ENCODE measurements around the gene SHISA6.

Gene SHISA6

GRCh38 chr17:11240841-11241610, at the start of gene SHISA6:
SHISA6 (plus strand) TSS chr17:11241213.
- DNase-seq, result no peak

GRCh38 chr17:11195801-11196200, 45.2 kb upstream of the SHISA6 start:
- DNase-seq, result no peak

- no peak for DNase-seq
These were observed 36.0 kb upstream of the SHISA6 start for GRCh38 chr17:11204991-11205390.

- no peak for DNase-seq
These were observed 35.4 kb upstream of the SHISA6 start for GRCh38 chr17:11205659-11206058.

- no peak for DNase-seq
These were observed 31.1 kb upstream of the SHISA6 start for GRCh38 chr17:11209906-11210305.

- no peak for DNase-seq
These were observed 28.2 kb upstream of the SHISA6 start for GRCh38 chr17:11212792-11213191.

- no peak for DNase-seq
These were observed 24.0 kb upstream of the SHISA6 start for GRCh38 chr17:11216976-11217375.

GRCh38 chr17:11221196-11221595, 19.8 kb upstream of the SHISA6 start:
- no peak for DNase-seq

- DNase-seq, result no peak
These were observed 19.3 kb upstream of the SHISA6 start for GRCh38 chr17:11221721-11222120.

- DNase-seq, result no peak
These were observed 2.3 kb upstream of the SHISA6 start for GRCh38 chr17:11238705-11239104.

- DNase-seq, result no peak
These were observed 1.5 kb upstream of the SHISA6 start for GRCh38 chr17:11239379-11239970.

- DNase-seq, result no peak
These were observed 772 bp upstream of the SHISA6 start for GRCh38 chr17:11240041-11240840.

- DNase-seq, result no peak
These were observed 706 bp downstream of the SHISA6 start for GRCh38 chr17:11241611-11242226.

GRCh38 chr17:11242411-11242810, 1.4 kb downstream of the SHISA6 start:
- DNase-seq, result no peak

- DNase-seq, result no peak
These were observed 3.8 kb downstream of the SHISA6 start for GRCh38 chr17:11244776-11245175.

GRCh38 chr17:11245187-11245586, 4.2 kb downstream of the SHISA6 start:
- DNase-seq, result no peak

GRCh38 chr17:11245791-11246190, 4.8 kb downstream of the SHISA6 start:
- no peak for DNase-seq

GRCh38 chr17:11250161-11250560, 9.1 kb downstream of the SHISA6 start:
- DNase-seq, result no peak

- no peak for DNase-seq
These were observed 10.6 kb downstream of the SHISA6 start for GRCh38 chr17:11251561-11252107.

- DNase-seq, result no peak
These were observed 11.1 kb downstream of the SHISA6 start for GRCh38 chr17:11252146-11252545.

GRCh38 chr17:11256877-11257276, 15.9 kb downstream of the SHISA6 start:
- no peak for DNase-seq

- no peak for DNase-seq
These were observed 23.3 kb downstream of the SHISA6 start for GRCh38 chr17:11264183-11264871.
